HL-60 (cell line): ENCODE measurements around the gene GBP5.

Experiments
- CTCF ChIP-seq: IDR thresholded peaks from one replicate; pipeline ENCODE4 v1.5.1; 2011; ENCODE audit warnings: low read length, control low read depth, inconsistent platforms; ENCODE audit not compliant: insufficient read depth
- REST ChIP-seq: IDR thresholded peaks from 2 replicates; pipeline ENCODE4 v1.6.1; 2012; ENCODE audit warnings: low read depth; ENCODE audit not compliant: insufficient replicate concordance

- TF ChIP-seq CTCF (no peak), REST (no peak)
These were observed 33.6 kb upstream of the GBP5 start for GRCh38 chr1:89306273-89306672.
